Calu3 (cell line): ENCODE data around the gene GNB1. TPM values are rescaled to one million over a fixed set of nuclear protein-coding genes. Genes with fewer than 3 reads are reported as not detected.

Experiments
- BruUV-seq: library from RNA; stranded (reverse); fragments of 400-500 nt; replicated peaks from 2 replicates; lab custom pipeline; 2021; lab: Mats Ljungman, UMichigan
- CTCF ChIA-PET: fragments of 300-600 bp; sonication (Branson Sonifier 250); formaldehyde crosslinking; loops from one replicate; lab custom pipeline; 2022; ENCODE audit warnings: antibody characterized with exemption; lab: Charles Lee
- DNase-seq: peaks from one replicate; pipeline ENCODE4 v3.0.0; 2022
- H3K27ac Mint-ChIP-seq: one replicate; pipeline ENCODE4 v1.8.0; 2022; ENCODE audit warnings: mixed read lengths; ENCODE audit not compliant: unreplicated experiment
- H3K27me3 Mint-ChIP-seq: one replicate; pipeline ENCODE4 v1.8.0; 2022; ENCODE audit warnings: mixed read lengths; ENCODE audit not compliant: unreplicated experiment
- H3K36me3 Mint-ChIP-seq: one replicate; pipeline ENCODE4 v1.8.0; 2022; ENCODE audit warnings: mild to moderate bottlenecking, moderate library complexity, mixed read lengths; ENCODE audit not compliant: insufficient read depth, unreplicated experiment
- H3K4me1 Mint-ChIP-seq: one replicate; pipeline ENCODE4 v1.8.0; 2022; ENCODE audit warnings: mild to moderate bottlenecking, low read depth, mixed read lengths; ENCODE audit not compliant: unreplicated experiment
- H3K4me3 Mint-ChIP-seq: one replicate; pipeline ENCODE4 v1.8.0; 2022; ENCODE audit warnings: mild to moderate bottlenecking, low read depth, moderate library complexity, mixed read lengths; ENCODE audit not compliant: unreplicated experiment
- H3K9me3 Mint-ChIP-seq: one replicate; pipeline ENCODE4 v1.8.0; 2022; ENCODE audit warnings: low read depth, mixed read lengths; ENCODE audit not compliant: unreplicated experiment
- intact Hi-C: fragments of 100-400 bp; cut with micrococcal nuclease; formaldehyde crosslinking; loops from one replicate; pipeline ENCODE4 v1.10.0; 2022; ENCODE audit not compliant: unreplicated experiment
- total RNA-seq: library from RNA; stranded (reverse); gene quantifications from 2 replicates; pipeline ENCODE4 v1.2.3, GENCODE V29; 2022
- TF ChIP-seq, protein P1 (sequence below): fragments of 200-600 bp; IDR thresholded peaks from one replicate; pipeline ENCODE4 v1.8.0; 2022; ENCODE audit warnings: antibody characterized with exemption; ENCODE audit not compliant: unreplicated experiment

The GNB1 gene
- total RNA-seq, 1 experiment from 2014 or later = 252 TPM

DNA sequence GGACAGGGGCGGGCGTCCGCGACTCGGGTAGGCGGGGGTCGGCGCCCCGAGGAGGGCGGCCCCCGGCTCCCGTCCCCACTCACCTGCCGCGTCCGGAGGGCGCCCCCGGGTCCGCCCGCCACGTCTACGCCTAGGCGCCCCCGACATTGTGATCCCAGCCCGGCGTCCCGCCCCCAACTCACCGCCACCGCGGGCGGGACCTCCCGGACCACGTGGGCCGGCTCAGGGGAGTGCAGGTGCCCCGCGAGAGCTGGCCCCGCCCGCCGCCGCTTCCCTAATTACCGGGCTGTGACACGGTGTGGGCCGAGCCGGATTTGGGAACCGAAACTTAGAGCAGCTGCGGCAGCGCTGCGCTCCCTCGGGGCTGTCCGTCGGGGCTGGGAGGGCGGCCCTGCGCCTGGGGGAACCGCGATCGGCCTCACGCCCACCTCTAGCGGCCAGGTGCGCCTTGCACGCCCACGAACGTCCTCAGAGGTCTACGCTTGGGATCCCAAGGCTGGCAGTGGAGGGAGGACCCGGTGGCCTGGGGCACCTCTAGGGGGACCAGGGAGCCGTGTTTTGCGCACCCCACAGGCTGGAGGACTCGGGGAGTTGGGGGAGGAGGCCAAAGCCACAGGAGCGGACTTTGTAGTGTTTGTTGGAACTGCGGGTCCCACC lies 112.1 kb downstream of the GNB1 start:
- TF ChIP-seq, protein P1, sequence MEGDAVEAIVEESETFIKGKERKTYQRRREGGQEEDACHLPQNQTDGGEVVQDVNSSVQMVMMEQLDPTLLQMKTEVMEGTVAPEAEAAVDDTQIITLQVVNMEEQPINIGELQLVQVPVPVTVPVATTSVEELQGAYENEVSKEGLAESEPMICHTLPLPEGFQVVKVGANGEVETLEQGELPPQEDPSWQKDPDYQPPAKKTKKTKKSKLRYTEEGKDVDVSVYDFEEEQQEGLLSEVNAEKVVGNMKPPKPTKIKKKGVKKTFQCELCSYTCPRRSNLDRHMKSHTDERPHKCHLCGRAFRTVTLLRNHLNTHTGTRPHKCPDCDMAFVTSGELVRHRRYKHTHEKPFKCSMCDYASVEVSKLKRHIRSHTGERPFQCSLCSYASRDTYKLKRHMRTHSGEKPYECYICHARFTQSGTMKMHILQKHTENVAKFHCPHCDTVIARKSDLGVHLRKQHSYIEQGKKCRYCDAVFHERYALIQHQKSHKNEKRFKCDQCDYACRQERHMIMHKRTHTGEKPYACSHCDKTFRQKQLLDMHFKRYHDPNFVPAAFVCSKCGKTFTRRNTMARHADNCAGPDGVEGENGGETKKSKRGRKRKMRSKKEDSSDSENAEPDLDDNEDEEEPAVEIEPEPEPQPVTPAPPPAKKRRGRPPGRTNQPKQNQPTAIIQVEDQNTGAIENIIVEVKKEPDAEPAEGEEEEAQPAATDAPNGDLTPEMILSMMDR = peak; percentile 21
- H3K27me3 Mint-ChIP-seq = no peaks in the 10 kb centered on the region
- peak; percentile 88 for DNase-seq
- H3K4me3 Mint-ChIP-seq = peak overlapping the region; percentile 77
- intact Hi-C loops = no loop called here
- CTCF ChIA-PET = interaction anchor here (0.6 kb wide), 1 partner anchor 43 kb away, joined by 5 read pairs; no protein-coding TSS in a partner anchor
- no peaks in the 10 kb centered on the region for H3K9me3 Mint-ChIP-seq
- H3K36me3 Mint-ChIP-seq = peaks cover 61% of the 10 kb centered on the region
- TSS peak; percentile 94 for BruUV-seq
- H3K27ac Mint-ChIP-seq = peak overlapping the region; percentile 36
- H3K4me1 Mint-ChIP-seq = peaks cover 39% of the 10 kb centered on the region

DNA sequence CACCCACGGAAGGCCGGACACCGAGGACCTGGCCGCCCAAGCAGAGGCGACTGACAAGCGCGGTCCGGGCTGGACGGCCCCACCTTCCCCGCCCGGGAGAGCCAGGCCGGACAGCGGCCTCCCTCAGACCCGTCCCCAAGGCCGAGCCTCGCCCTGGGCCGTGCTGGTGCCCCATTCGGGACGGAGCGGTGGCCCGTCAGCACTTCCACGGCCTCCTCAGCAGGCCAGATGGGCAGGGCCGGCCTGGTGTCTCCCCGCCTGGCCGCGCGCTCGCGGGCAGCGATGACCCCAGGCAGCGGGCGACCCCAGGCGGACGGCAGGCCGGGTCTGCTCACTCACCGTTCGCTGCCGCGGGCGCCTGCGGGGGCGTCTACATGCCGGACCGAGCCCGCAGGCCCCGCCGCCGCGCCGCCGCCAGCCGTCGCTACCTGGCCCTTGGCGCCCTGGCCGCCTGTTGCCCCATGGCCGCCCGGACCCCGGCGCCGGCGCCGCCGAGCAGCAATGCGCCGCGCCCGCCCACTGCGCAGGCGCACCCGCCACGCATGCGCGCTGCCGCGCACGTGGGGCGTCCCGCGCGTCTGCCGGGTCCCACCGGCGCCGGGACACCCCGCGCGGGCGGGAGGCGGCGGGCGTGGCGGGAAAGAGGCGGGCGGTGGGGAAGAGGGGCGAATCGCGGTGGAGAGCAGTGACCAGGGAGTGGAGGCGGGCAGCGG lies 112.8 kb downstream of the GNB1 start, which contains the start of gene NADK:
Gene NADK (minus strand): TSS at position 521 of the 713 bp plus-strand sequence. CDS start 13,064 bp downstream, outside the sequence.
- Mint-ChIP-seq H3K9me3 (no peaks in the 10 kb centered on the region), H3K27ac (peak within 1 kb of the TSS; percentile 36), H3K4me3 (peak within 1 kb of the TSS; percentile 77), H3K4me1 (peaks cover 34% of the 10 kb centered on the region), H3K36me3 (peaks cover 56% of the 10 kb centered on the region), H3K27me3 (no peaks in the 10 kb centered on the region)
- DNase-seq = peak; percentile 78
- CTCF ChIA-PET = no interaction called here
- TF ChIP-seq, protein P1 = no peak
- BruUV-seq = no TSS peak
- intact Hi-C loops = no loop called here

DNA sequence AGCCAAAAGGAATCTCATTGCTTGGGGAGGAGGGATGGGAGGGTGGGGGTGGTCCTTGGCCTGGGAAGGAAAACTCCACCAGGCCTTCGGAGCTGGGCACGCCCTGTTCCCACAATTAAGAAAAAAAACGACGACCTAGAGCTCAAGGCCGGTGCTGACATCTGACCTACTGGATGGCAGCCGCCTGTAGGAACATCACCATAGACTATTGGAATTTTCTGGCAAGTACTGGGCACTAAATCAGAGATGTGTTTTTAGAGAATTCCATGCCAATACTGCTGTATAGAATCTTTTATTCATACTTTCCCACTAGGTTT lies 113.3 kb downstream of the GNB1 start:
- DNase-seq = no peak
- Mint-ChIP-seq H3K27ac (peak overlapping the region; percentile 36), H3K27me3 (no peaks in the 10 kb centered on the region)

More for the DNA sequence above, 113.3 kb downstream of the GNB1 start:
- TF ChIP-seq, protein P1 = no peak
- peak overlapping the region; percentile 77 for H3K4me3 Mint-ChIP-seq
- H3K9me3 Mint-ChIP-seq = no peaks in the 10 kb centered on the region
- intact Hi-C loops = no loop called here
- peaks cover 51% of the 10 kb centered on the region for H3K36me3 Mint-ChIP-seq
- BruUV-seq = no TSS peak
- H3K4me1 Mint-ChIP-seq = peaks cover 30% of the 10 kb centered on the region
- CTCF ChIA-PET = interaction anchor here (0.6 kb wide), 1 partner anchor 128 kb away, joined by 5 read pairs; no protein-coding TSS in a partner anchor
